Heart left ventricle (tissue), 13 donors: ENCODE results near the gene MEOX1.

ENCODE experiments used
- CTCF ChIP-seq, 12 donors: fragments of 200-600 bp; sonication (generic) in 4 of 12; IDR thresholded peaks; one replicate each; pipeline versions ENCODE4 v1.5.0 to v1.8.0; 2018 to 2022; ENCODE audit warnings: antibody characterized with exemption in 12 of 12, mild to moderate bottlenecking in 5 of 12
- POLR2A ChIP-seq, 2 donors: fragments of 450-650 bp; IDR thresholded peaks; one replicate each; pipeline ENCODE4 v1.6.1; 2017; ENCODE audit warnings: antibody characterized with exemption in 2 of 2, mild to moderate bottlenecking in 2 of 2, moderate library complexity in 2 of 2
- donor health status: ischemic (EF 13 %, LVEDD 7.1; RV severe dilation, severe dysfunction).
- donor health status: DM: no; HTN: yes; CAD: no.
- donor health status: DM: no; HTN: no; CAD: no.
- donor health status: ischemic (EF 25% LVEDD 6.9; RV normal size, moderate dysfunction).
- donor health status: ischemic (EF 25% LVEDD 5.7; RV mildly dilated, moderate dysfunction).
- donor health status: ischemic (EF 35%, LVEDD 5.7; RV mildly dilated, moderate dysfunction).
- donor health status: nonischemic (EF 11% LVEDD 7.7; RV severe dilation, severe dysfunction).
- donor health status: DM: yes; HTN: yes; CAD: no.
- donor health status: PGD.
- donor health status: ischemic (EF 29% LVEDD 5.4; RV normal size, mild dysfunction).
- donor health status: nonischemic (EF 23%, LVEDD 6.1; RV moderate dilation, normal function).

- TF ChIP-seq CTCF (IDR thresholded peaks at IDR 0.05) (no peak), POLR2A (IDR thresholded peaks at IDR 0.05) (no peak)
Measured at GRCh38 chr17:43662413-43663141, 855 bp upstream of the MEOX1 start.
